LNCAP (cell line): ENCODE measurements around the gene PID1.

Experiments used
- TF ChIP-seq, protein P1 (sequence below): fragments of 450-650 bp; IDR thresholded peaks from 2 replicates; pipeline ENCODE4 v1.5.1; 2017; ENCODE audit warnings: mild to moderate bottlenecking

PID1 gene

GRCh38 chr2:229218329-229218921, 52.7 kb downstream of the PID1 start:
- TF ChIP-seq, protein P1, sequence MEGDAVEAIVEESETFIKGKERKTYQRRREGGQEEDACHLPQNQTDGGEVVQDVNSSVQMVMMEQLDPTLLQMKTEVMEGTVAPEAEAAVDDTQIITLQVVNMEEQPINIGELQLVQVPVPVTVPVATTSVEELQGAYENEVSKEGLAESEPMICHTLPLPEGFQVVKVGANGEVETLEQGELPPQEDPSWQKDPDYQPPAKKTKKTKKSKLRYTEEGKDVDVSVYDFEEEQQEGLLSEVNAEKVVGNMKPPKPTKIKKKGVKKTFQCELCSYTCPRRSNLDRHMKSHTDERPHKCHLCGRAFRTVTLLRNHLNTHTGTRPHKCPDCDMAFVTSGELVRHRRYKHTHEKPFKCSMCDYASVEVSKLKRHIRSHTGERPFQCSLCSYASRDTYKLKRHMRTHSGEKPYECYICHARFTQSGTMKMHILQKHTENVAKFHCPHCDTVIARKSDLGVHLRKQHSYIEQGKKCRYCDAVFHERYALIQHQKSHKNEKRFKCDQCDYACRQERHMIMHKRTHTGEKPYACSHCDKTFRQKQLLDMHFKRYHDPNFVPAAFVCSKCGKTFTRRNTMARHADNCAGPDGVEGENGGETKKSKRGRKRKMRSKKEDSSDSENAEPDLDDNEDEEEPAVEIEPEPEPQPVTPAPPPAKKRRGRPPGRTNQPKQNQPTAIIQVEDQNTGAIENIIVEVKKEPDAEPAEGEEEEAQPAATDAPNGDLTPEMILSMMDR, result no peak

DNA sequence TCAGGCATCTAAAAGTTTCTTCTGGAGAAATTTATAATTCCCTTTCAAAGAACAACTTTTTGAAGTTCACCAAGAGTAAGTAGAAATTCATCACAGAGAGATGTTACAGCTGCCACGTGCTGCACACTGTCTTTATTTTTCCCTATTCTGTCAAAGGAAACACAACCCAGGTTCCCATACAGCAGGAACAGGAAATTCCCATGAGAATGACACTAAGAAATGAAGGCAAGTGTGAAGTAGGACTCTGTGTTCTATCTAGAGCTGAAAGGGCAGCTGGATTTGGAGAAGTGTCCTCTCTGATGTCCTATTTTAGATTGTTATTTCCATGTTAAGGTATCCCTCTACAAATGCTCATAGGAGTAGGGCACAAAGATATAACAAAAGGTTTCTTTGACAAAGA, 58.8 kb downstream of the PID1 start:
- TF ChIP-seq, protein P1, result no peak

- TF ChIP-seq, protein P1, result no peak
Observed at GRCh38 chr2:229210641-229211040, 60.4 kb downstream of the PID1 start.

GRCh38 chr2:229206548-229206947, 64.5 kb downstream of the PID1 start:
- TF ChIP-seq, protein P1, result no peak

- TF ChIP-seq, protein P1, result no peak
Observed at GRCh38 chr2:229205704-229206103, 65.4 kb downstream of the PID1 start.

DNA sequence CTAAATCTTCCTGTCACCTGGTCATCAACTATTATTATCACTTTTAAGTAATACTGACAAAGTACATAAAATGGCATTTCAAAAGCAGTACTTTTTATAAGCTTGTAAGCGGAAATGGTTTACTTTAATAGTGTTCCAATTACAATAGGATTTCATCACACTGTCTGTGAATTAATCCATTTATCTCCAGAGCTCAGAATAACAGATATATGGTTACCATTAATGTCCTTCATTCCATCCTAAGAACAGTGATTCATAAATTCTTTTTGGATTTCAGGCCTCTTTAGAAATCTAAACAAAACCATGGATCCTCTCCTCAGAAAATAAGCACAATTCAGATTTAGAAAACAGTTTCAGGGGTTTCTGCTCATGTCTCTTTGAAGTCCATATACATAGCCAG, 68.4 kb downstream of the PID1 start:
- TF ChIP-seq, protein P1, result no peak

DNA sequence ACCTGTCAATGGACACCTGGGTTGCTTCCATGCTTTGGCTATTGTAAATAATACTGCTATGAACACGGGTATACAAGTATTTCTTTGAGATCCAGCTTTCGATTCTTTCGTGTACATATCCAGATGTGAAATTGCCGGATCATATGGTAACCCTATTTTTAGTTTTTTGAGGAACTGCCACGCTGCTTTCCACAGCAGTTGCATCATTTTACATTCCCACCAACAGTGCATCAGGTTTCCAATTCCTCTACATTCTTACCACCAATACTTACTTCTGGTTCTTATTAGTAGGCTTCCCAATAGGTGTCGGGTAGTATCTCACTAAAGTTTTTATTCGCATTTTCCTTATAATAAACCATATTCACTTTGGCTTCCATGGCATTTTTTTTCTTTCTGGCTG, 69.6 kb downstream of the PID1 start:
- TF ChIP-seq, protein P1, result no peak

DNA sequence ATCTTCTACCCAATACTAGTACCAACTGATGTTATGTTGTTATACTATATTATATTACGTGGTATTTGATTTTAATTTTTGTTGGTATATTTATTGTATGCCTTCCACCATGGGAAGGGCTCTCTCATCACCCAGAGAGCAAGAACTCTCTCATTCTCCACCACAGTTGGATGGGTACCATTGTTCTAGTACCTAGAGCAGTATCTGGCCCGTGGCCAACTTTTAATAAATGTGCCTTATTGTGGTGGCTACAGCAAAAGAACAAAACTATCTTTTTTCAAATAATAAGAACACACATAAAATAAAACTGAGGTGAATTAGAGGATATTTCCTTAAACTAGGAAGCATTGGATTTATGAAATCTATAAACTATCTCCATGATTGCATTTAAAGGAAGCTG, 71.8 kb downstream of the PID1 start:
- TF ChIP-seq, protein P1, result no peak
